GM12878 (cell line): ENCODE measurements around the gene ZNF248. TPM values are rescaled to one million over a fixed set of nuclear protein-coding genes. Genes with fewer than 3 reads are reported as not detected.

ENCODE experiments used
- ATAC-seq: fragments of 200-7000 bp; cut with Tn5 transposase; 3 replicates; pipeline ENCODE4 v1.9.1; 2020; ENCODE audit warnings: mild to moderate bottlenecking, moderate library complexity
- BruUV-seq: library from RNA; stranded (reverse); fragments of 400-500 nt; replicated peaks from 2 replicates; lab custom pipeline; 2021; lab: Mats Ljungman, UMichigan
- CTCF ChIA-PET: fragments of 300-600 bp; sonication (Branson Sonifier 250); formaldehyde crosslinking; extraction: SDS; loops from one replicate; lab custom pipeline; 2021; ENCODE audit warnings: inconsistent platforms; lab: Yijun Ruan, JAX
- POLR2A ChIA-PET: fragments of 350-600 bp; formaldehyde crosslinking; extraction: SDS; loops from one replicate; lab custom pipeline; 2021; ENCODE audit warnings: inconsistent platforms; lab: Charles Lee
- RAD21 ChIA-PET: fragments of 300-600 bp; sonication (Branson Sonifier 250); formaldehyde crosslinking; loops from one replicate; lab custom pipeline; 2023; ENCODE audit warnings: antibody characterized with exemption; ENCODE audit not compliant: unreplicated experiment; lab: Charles Lee
- SMC1A ChIA-PET: fragments of 300-600 bp; sonication (Branson Sonifier 250); formaldehyde crosslinking; loops from one replicate; lab custom pipeline; 2023; ENCODE audit not compliant: unreplicated experiment, uncharacterized antibody; lab: Charles Lee
- DNase-seq: peaks from one replicate; pipeline ENCODE4 v3.0.0-alpha.2; 2011; ENCODE audit warnings: low read depth, low spot score
- FAIRE-seq: peaks from 3 replicates; lab custom pipeline; 2011; peaks lifted over from hg19 to GRCh38; lab: Jason Lieb, UNC
- H2AFZ ChIP-seq: 2 replicates; pipeline ENCODE4 v1.6.0; 2011; ENCODE audit warnings: low read depth, low read length, control low read depth; ENCODE audit not compliant: control insufficient read depth
- H3K27ac ChIP-seq: 2 replicates; pipeline ENCODE4 v1.5.1; 2011; ENCODE audit warnings: control low read depth; ENCODE audit not compliant: control insufficient read depth, insufficient read depth
- H3K27me3 ChIP-seq, 2 experiments: replicated peaks in 1 of 2; 2 replicates each; pipeline versions ENCODE4 v1.6.0 to v1.6.1; 2011; ENCODE audit warnings: low read length in 1 of 2; ENCODE audit not compliant: control insufficient read depth in 2 of 2, insufficient read depth in 2 of 2
- H3K36me3 ChIP-seq, 2 experiments: 2 replicates each; pipeline ENCODE4 v1.5.1; 2011; ENCODE audit warnings: low read length in 1 of 2; ENCODE audit not compliant: control insufficient read depth in 2 of 2, insufficient read depth in 2 of 2
- H3K4me1 ChIP-seq: 2 replicates; pipeline ENCODE4 v1.6.1; 2011; ENCODE audit warnings: mild to moderate bottlenecking, low read length, moderate library complexity, mixed read lengths; ENCODE audit not compliant: control insufficient read depth, insufficient read depth
- H3K4me2 ChIP-seq: 2 replicates; pipeline ENCODE4 v1.6.0; 2011; ENCODE audit warnings: control low read depth; ENCODE audit not compliant: control insufficient read depth, insufficient read depth
- H3K4me3 ChIP-seq: fragments of 200-600 bp; sonication (generic); 2 replicates; pipeline ENCODE4 v1.5.1; 2016
- H3K79me2 ChIP-seq: 2 replicates; pipeline ENCODE4 v1.6.0; 2011; ENCODE audit warnings: low read length; ENCODE audit not compliant: control insufficient read depth, insufficient read depth
- H3K9ac ChIP-seq: 2 replicates; pipeline ENCODE4 v1.8.0; 2011; ENCODE audit warnings: low read length, control low read depth, mixed read lengths; ENCODE audit not compliant: control insufficient read depth, insufficient read depth
- H3K9me3 ChIP-seq: replicated peaks from 3 replicates; pipeline ENCODE4 v1.5.1; 2011; ENCODE audit warnings: mild to moderate bottlenecking, low read length; ENCODE audit not compliant: control insufficient read depth, insufficient read depth
- H4K20me1 ChIP-seq: 2 replicates; pipeline ENCODE4 v1.6.0; 2011; ENCODE audit not compliant: control insufficient read depth, insufficient read depth
- CTCF ChIP-seq, 3 experiments: IDR thresholded peaks in 2 of 3; conservative IDR thresholded peaks in 1 of 3; 2 replicates each; pipeline ENCODE4 v1.5.1; 2011; ENCODE audit warnings: low read depth in 3 of 3, low read length in 3 of 3, mild to moderate bottlenecking in 3 of 3, control low read depth in 2 of 3, moderate library complexity in 2 of 3, inconsistent platforms in 1 of 3, mixed read lengths in 1 of 3; ENCODE audit not compliant: control insufficient read depth in 2 of 3, insufficient read depth in 1 of 3; ENCODE audit errors: extremely low read depth in 1 of 3
- FOXK2 ChIP-seq: fragments of 450-650 bp; IDR thresholded peaks from 2 replicates; pipeline ENCODE4 v1.6.1; 2017; ENCODE audit warnings: mild to moderate bottlenecking, moderate library complexity
- FOXM1 ChIP-seq: IDR thresholded peaks from 2 replicates; pipeline ENCODE4 v1.6.1; 2012; ENCODE audit warnings: low read depth, mild to moderate bottlenecking, inconsistent platforms, low read length, moderate library complexity
- IKZF2 ChIP-seq, 2 experiments: fragments of 450-650 bp; IDR thresholded peaks; 2 replicates each; pipeline ENCODE4 v1.6.1; 2017; ENCODE audit warnings: mild to moderate bottlenecking in 2 of 2, moderate library complexity in 2 of 2
- NFIC ChIP-seq: IDR thresholded peaks from 2 replicates; pipeline ENCODE4 v1.6.1; 2012; ENCODE audit warnings: low read depth, mild to moderate bottlenecking, inconsistent platforms, low read length, moderate library complexity
- POLR2AphosphoS2 ChIP-seq: IDR thresholded peaks from 2 replicates; pipeline ENCODE4 v1.6.1; 2011; ENCODE audit warnings: low read depth, mild to moderate bottlenecking, low read length, improper control_type of control experiment, moderate library complexity
- SRF ChIP-seq, 2 experiments: IDR thresholded peaks; 2 replicates each; pipeline ENCODE4 v1.6.1; 2011; ENCODE audit warnings: low read depth in 2 of 2, low read length in 2 of 2, mild to moderate bottlenecking in 1 of 2, moderate library complexity in 1 of 2
- TARDBP ChIP-seq: IDR thresholded peaks from 2 replicates; pipeline ENCODE4 v1.6.1; 2016; ENCODE audit warnings: borderline replicate concordance
- ZBTB33 ChIP-seq: fragments of 450-650 bp; IDR thresholded peaks from 2 replicates; pipeline ENCODE4 v1.6.1; 2017; ENCODE audit warnings: mild to moderate bottlenecking
- WGBS: methylation state at CpG from one replicate; pipeline ENCODE4 v1.1.6; 2016; ENCODE audit warnings: low lambda C conversion rate; ENCODE audit not compliant: insufficient replicate concordance, insufficient coverage; ENCODE audit errors: missing lambda C conversion rate; 5-methylcytosine and 5-hydroxymethylcytosine counted together
- in situ Hi-C: fragments of 300-500 bp; cut with MboI; formaldehyde crosslinking; loops from 9 replicates; pipeline ENCODE4 v1.14.3; 2018; ENCODE audit warnings: mixed read lengths
- intact Hi-C: fragments of 100-400 bp; cut with micrococcal nuclease; formaldehyde crosslinking; loops from one replicate; pipeline ENCODE4 v1.14.2; 2022; ENCODE audit not compliant: unreplicated experiment
- polyA plus RNA-seq, 11 experiments: library from polyadenylated mRNA; depleted of rRNA in 4 of 11; unstranded in 6 of 11; stranded (reverse) in 5 of 11; fragments of >200 nt; fragmentation: Nextera tagmentation in 4 of 11; fragmentation: Illumina TruSeq in 1 of 11; extraction: Ambion mirVana in 4 of 11; extraction: Trizol in 1 of 11; gene quantifications; 1 replicate in 1 of 11; 2 replicates in 10 of 11; pipeline versions ENCODE4 v1.2.1 to v1.2.3, GENCODE V29; 2011 to 2016; ENCODE audit warnings: inconsistent platforms in 2 of 11, missing spikeins in 2 of 11, low read depth in 1 of 11
- total RNA-seq, 4 experiments: library from RNA; depleted of rRNA in 3 of 4; stranded (reverse); fragments of >200 nt in 3 of 4; fragmentation: Illumina TruSeq in 1 of 4; extraction: Trizol in 1 of 4; gene quantifications; 2 replicates each; pipeline versions ENCODE4 v1.2.1 to v1.2.3, GENCODE V29; 2013 to 2021
- TF ChIP-seq, protein P1 (sequence below): fragments of 450-650 bp; IDR thresholded peaks from 2 replicates; pipeline ENCODE4 v1.6.1; 2017; ENCODE audit warnings: low read depth, mild to moderate bottlenecking, moderate library complexity
- TF ChIP-seq, protein P2 (sequence below): fragments of 450-650 bp; IDR thresholded peaks from 2 replicates; pipeline ENCODE4 v1.6.1; 2017; ENCODE audit warnings: mild to moderate bottlenecking, moderate library complexity
- TF ChIP-seq, protein P3 (sequence below): fragments of 450-650 bp; IDR thresholded peaks from 2 replicates; pipeline ENCODE4 v1.6.1; 2014; ENCODE audit warnings: mild to moderate bottlenecking

The ZNF248 gene
- total and polyA plus RNA-seq, 10 of the 15 experiments (the other 5 are each of a cell fraction or from before 2014, with no cell fraction given), result 2.0 to 16.3 (median 8.9) TPM

- BruUV-seq, result no TSS peak
- TF ChIP-seq TARDBP (no peak), ZBTB33 (no peak), CTCF (IDR thresholded peaks at IDR 0.05 in 2 of 3, conservative IDR thresholded peaks at IDR 0.05 in 1 of 3; ENCODE audit: control insufficient read depth in 2 of 3, extremely low read depth in 1 of 3, insufficient read depth in 1 of 3, low read depth in 3 of 3, low read length in 3 of 3) (no peak), NFIC (no peak), POLR2AphosphoS2 (no peak), FOXK2 (no peak), SRF (IDR thresholded peaks at IDR 0.05; ENCODE audit: low read depth in 2 of 2, low read length in 2 of 2) (no peak), FOXM1 (no peak), IKZF2 (IDR thresholded peaks at IDR 0.05) (no peak)
- TF ChIP-seq, protein P1, sequence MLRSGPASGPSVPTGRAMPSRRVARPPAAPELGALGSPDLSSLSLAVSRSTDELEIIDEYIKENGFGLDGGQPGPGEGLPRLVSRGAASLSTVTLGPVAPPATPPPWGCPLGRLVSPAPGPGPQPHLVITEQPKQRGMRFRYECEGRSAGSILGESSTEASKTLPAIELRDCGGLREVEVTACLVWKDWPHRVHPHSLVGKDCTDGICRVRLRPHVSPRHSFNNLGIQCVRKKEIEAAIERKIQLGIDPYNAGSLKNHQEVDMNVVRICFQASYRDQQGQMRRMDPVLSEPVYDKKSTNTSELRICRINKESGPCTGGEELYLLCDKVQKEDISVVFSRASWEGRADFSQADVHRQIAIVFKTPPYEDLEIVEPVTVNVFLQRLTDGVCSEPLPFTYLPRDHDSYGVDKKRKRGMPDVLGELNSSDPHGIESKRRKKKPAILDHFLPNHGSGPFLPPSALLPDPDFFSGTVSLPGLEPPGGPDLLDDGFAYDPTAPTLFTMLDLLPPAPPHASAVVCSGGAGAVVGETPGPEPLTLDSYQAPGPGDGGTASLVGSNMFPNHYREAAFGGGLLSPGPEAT, result no peak
- TF ChIP-seq, protein P2, sequence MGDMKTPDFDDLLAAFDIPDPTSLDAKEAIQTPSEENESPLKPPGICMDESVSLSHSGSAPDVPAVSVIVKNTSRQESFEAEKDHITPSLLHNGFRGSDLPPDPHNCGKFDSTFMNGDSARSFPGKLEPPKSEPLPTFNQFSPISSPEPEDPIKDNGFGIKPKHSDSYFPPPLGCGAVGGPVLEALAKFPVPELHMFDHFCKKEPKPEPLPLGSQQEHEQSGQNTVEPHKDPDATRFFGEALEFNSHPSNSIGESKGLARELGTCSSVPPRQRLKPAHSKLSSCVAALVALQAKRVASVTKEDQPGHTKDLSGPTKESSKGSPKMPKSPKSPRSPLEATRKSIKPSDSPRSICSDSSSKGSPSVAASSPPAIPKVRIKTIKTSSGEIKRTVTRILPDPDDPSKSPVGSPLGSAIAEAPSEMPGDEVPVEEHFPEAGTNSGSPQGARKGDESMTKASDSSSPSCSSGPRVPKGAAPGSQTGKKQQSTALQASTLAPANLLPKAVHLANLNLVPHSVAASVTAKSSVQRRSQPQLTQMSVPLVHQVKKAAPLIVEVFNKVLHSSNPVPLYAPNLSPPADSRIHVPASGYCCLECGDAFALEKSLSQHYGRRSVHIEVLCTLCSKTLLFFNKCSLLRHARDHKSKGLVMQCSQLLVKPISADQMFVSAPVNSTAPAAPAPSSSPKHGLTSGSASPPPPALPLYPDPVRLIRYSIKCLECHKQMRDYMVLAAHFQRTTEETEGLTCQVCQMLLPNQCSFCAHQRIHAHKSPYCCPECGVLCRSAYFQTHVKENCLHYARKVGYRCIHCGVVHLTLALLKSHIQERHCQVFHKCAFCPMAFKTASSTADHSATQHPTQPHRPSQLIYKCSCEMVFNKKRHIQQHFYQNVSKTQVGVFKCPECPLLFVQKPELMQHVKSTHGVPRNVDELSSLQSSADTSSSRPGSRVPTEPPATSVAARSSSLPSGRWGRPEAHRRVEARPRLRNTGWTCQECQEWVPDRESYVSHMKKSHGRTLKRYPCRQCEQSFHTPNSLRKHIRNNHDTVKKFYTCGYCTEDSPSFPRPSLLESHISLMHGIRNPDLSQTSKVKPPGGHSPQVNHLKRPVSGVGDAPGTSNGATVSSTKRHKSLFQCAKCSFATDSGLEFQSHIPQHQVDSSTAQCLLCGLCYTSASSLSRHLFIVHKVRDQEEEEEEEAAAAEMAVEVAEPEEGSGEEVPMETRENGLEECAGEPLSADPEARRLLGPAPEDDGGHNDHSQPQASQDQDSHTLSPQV, result no peak
- TF ChIP-seq, protein P3, sequence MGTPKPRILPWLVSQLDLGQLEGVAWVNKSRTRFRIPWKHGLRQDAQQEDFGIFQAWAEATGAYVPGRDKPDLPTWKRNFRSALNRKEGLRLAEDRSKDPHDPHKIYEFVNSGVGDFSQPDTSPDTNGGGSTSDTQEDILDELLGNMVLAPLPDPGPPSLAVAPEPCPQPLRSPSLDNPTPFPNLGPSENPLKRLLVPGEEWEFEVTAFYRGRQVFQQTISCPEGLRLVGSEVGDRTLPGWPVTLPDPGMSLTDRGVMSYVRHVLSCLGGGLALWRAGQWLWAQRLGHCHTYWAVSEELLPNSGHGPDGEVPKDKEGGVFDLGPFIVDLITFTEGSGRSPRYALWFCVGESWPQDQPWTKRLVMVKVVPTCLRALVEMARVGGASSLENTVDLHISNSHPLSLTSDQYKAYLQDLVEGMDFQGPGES, result no peak
- Histone ChIP-seq H3K9ac (no peak overlapping the region), H2AFZ (no peak overlapping the region), H4K20me1 (no peaks in the 10 kb centered on the region), H3K27ac (no peak overlapping the region), H3K4me3 (no peak overlapping the region), H3K27me3 (no peaks in the 10 kb centered on the region), H3K4me2 (no peak overlapping the region), H3K4me1 (no peaks in the 10 kb centered on the region), H3K9me3 (no peaks in the 10 kb centered on the region; the same call in 2 of the 3 replicates), H3K79me2 (no peaks in the 10 kb centered on the region), H3K36me3 (no peaks in the 10 kb centered on the region)
- ATAC-seq (no peak), DNase-seq (no peak), FAIRE-seq (no peak)
- RAD21 ChIA-PET, result no interaction called here
- POLR2A ChIA-PET, result no interaction called here
- CTCF ChIA-PET, result no interaction called here
- SMC1A ChIA-PET, result no interaction called here
- intact Hi-C loops, result no loop called here
- WGBS, result 2% methylated on average over 3 of the region's 3 CpGs
- in situ Hi-C loops, result no loop called here
Observed at GRCh38 chr10:37763132-37763531, 94.3 kb downstream of the ZNF248 start.
